GM19240 (cell line): ENCODE results near the gene CASP7.
"Not testable (repeated sequence)": the region's sequence is repeated elsewhere in the genome, so short reads cannot be mapped to it uniquely, and the experiment has no call there.

Experiments used
- DNase-seq: peaks from one replicate; pipeline ENCODE4 v3.0.0; 2011; ENCODE audit warnings: low spot score; ENCODE audit not compliant: insufficient read length

The CASP7 gene

GRCh38 chr10:113753020-113753692, 73.4 kb downstream of the CASP7 start:
- no peak for DNase-seq

- DNase-seq = no peak
Observed at GRCh38 chr10:113754125-113754524, 74.4 kb downstream of the CASP7 start.

GRCh38 chr10:113754768-113755167, 75.1 kb downstream of the CASP7 start:
- no peak for DNase-seq

GRCh38 chr10:113756940-113757543, 77.3 kb downstream of the CASP7 start:
- no peak for DNase-seq

GRCh38 chr10:113762083-113762482, 82.4 kb downstream of the CASP7 start:
- no peak for DNase-seq

GRCh38 chr10:113764582-113764981, 84.9 kb downstream of the CASP7 start:
- no peak for DNase-seq

- DNase-seq = no peak
Observed at GRCh38 chr10:113765910-113766309, 86.2 kb downstream of the CASP7 start.

- DNase-seq = no peak
Observed at GRCh38 chr10:113767222-113767621, 87.5 kb downstream of the CASP7 start.

GRCh38 chr10:113770346-113770745, 90.6 kb downstream of the CASP7 start:
- DNase-seq = no peak

GRCh38 chr10:113771131-113771530, 91.4 kb downstream of the CASP7 start:
- not testable (repeated sequence) for DNase-seq

- DNase-seq = no peak
Observed at GRCh38 chr10:113775686-113776294, 96.1 kb downstream of the CASP7 start.

- DNase-seq = no peak
Observed at GRCh38 chr10:113776553-113776952, 96.8 kb downstream of the CASP7 start.
